ENCODE results near the gene SP140L.

Gene SP140L

GRCh38 chr2:230324503-230324902, 2.5 kb upstream of the SP140L start:
- no peak overlapping the region for H3K23ac ChIP-seq (ENCODE audit: low read length in 2 of 2)
- H2BK12ac ChIP-seq (ENCODE audit: low read length in 2 of 2) = no peak overlapping the region

GRCh38 chr2:230325316-230326243, 1.4 kb upstream of the SP140L start:
- Histone ChIP-seq H3K4me1 (ENCODE audit: control insufficient read depth, insufficient read depth, low read depth, low read length) (peaks cover 7% of the 10 kb centered on the region), H3K23ac (ENCODE audit: low read length in 2 of 2) (no peak overlapping the region), H3K9ac (ENCODE audit: low read length) (no peak overlapping the region), H2BK5ac (ENCODE audit: low read depth, low read length, poor library complexity, severe bottlenecking) (no peak overlapping the region), H2BK15ac (ENCODE audit: low read depth, poor library complexity, severe bottlenecking) (no peak overlapping the region), H3K18ac (ENCODE audit: low read depth in 1 of 2, low read length in 2 of 2) (no peak overlapping the region), H4K8ac (ENCODE audit: low read length) (no peak overlapping the region), H3K79me1 (replicated peaks; ENCODE audit: low read length, poor library complexity, severe bottlenecking) (peaks cover 5% of the 10 kb centered on the region), H3K4me2 (ENCODE audit: low read length, poor library complexity, severe bottlenecking) (no peak overlapping the region), H3K4ac (ENCODE audit: low read depth in 1 of 2, low read length in 2 of 2) (no peak overlapping the region), H4K91ac (ENCODE audit: low read length) (no peak overlapping the region), H3K9me3 (ENCODE audit: control insufficient read depth, low read length) (peaks cover 14% of the 10 kb centered on the region), H3K27ac (ENCODE audit: low read length, poor library complexity, severe bottlenecking) (no peak overlapping the region), H3K36me3 (ENCODE audit: control insufficient read depth in 1 of 2, insufficient read depth in 2 of 2, low read depth in 1 of 2, low read length in 2 of 2) (peaks cover 0 to 15% of the 10 kb centered on the region in 2 experiments), H3K4me3 (ENCODE audit: insufficient read depth in 1 of 2, low read depth in 1 of 2, low read length in 2 of 2) (no peak overlapping the region), H3K14ac (ENCODE audit: low read length in 2 of 2) (no peak overlapping the region), H3K27me3 (ENCODE audit: control insufficient read depth in 1 of 2, insufficient read depth in 1 of 2, low read length in 2 of 2) (no peaks in the 10 kb centered on the region), H2AFZ (ENCODE audit: low read depth, low read length) (no peak overlapping the region), H2AK5ac (ENCODE audit: low read length, severe bottlenecking) (no peak overlapping the region), H2BK120ac (ENCODE audit: low read depth, low read length) (no peak overlapping the region), H2BK12ac (ENCODE audit: low read length in 2 of 2) (no peak overlapping the region)
- 96% methylated on average over 7 of the region's 9 CpGs for WGBS
- no peak for DNase-seq

More at GRCh38 chr2:230324503-230324902, 2.5 kb upstream of the SP140L start:
- Histone ChIP-seq H2AK5ac (ENCODE audit: low read length, severe bottlenecking) (no peak overlapping the region), H2BK120ac (ENCODE audit: low read depth, low read length) (no peak overlapping the region), H3K14ac (ENCODE audit: low read length in 2 of 2) (no peak overlapping the region), H4K91ac (ENCODE audit: low read length) (no peak overlapping the region), H3K4me2 (ENCODE audit: low read length, poor library complexity, severe bottlenecking) (no peak overlapping the region), H4K8ac (ENCODE audit: low read length) (no peak overlapping the region), H3K27me3 (ENCODE audit: control insufficient read depth in 1 of 2, insufficient read depth in 1 of 2, low read length in 2 of 2) (no peaks in the 10 kb centered on the region), H3K4me1 (ENCODE audit: control insufficient read depth, insufficient read depth, low read depth, low read length) (peaks cover 6% of the 10 kb centered on the region), H3K4ac (ENCODE audit: low read depth in 1 of 2, low read length in 2 of 2) (no peak overlapping the region), H3K79me1 (replicated peaks; ENCODE audit: low read length, poor library complexity, severe bottlenecking) (peaks cover 1% of the 10 kb centered on the region), H2BK5ac (ENCODE audit: low read depth, low read length, poor library complexity, severe bottlenecking) (no peak overlapping the region), H3K9ac (ENCODE audit: low read length) (no peak overlapping the region), H3K9me3 (ENCODE audit: control insufficient read depth, low read length) (peaks cover 14% of the 10 kb centered on the region), H3K36me3 (ENCODE audit: control insufficient read depth in 1 of 2, insufficient read depth in 2 of 2, low read depth in 1 of 2, low read length in 2 of 2) (peaks cover 0 to 6% of the 10 kb centered on the region in 2 experiments), H3K4me3 (ENCODE audit: insufficient read depth in 1 of 2, low read depth in 1 of 2, low read length in 2 of 2) (no peak overlapping the region), H3K18ac (ENCODE audit: low read depth in 1 of 2, low read length in 2 of 2) (no peak overlapping the region), H2BK15ac (ENCODE audit: low read depth, poor library complexity, severe bottlenecking) (no peak overlapping the region), H3K27ac (ENCODE audit: low read length, poor library complexity, severe bottlenecking) (no peak overlapping the region), H2AFZ (ENCODE audit: low read depth, low read length) (no peak overlapping the region)
- 90% methylated on average over 5 of the region's 5 CpGs for WGBS
- DNase-seq = no peak

- no peaks in the 10 kb centered on the region for H3K27me3 ChIP-seq (ENCODE audit: control insufficient read depth in 1 of 2, insufficient read depth in 1 of 2, low read length in 2 of 2)
- no peak overlapping the region for H3K14ac ChIP-seq (ENCODE audit: low read length in 2 of 2)
- peaks cover 10% of the 10 kb centered on the region for H3K4me1 ChIP-seq (ENCODE audit: control insufficient read depth, insufficient read depth, low read depth, low read length)
- peak overlapping the region; percentile 6 for H2AK5ac ChIP-seq (ENCODE audit: low read length, severe bottlenecking)
- H3K79me1 ChIP-seq (replicated peaks; ENCODE audit: low read length, poor library complexity, severe bottlenecking) = peaks cover 7% of the 10 kb centered on the region
- no peak overlapping the region for H2BK15ac ChIP-seq (ENCODE audit: low read depth, poor library complexity, severe bottlenecking)
- no peak overlapping the region for H4K91ac ChIP-seq (ENCODE audit: low read length)
- DNase-seq = no peak
- peak overlapping the region; percentile 88 for H3K4me2 ChIP-seq (ENCODE audit: low read length, poor library complexity, severe bottlenecking)
- H3K27ac ChIP-seq (ENCODE audit: low read length, poor library complexity, severe bottlenecking) = peak overlapping the region; percentile 86
- no peak overlapping the region for H2AFZ ChIP-seq (ENCODE audit: low read depth, low read length)
- no peak overlapping the region for H2BK12ac ChIP-seq (ENCODE audit: low read length in 2 of 2)
- H3K9ac ChIP-seq (ENCODE audit: low read length) = peak overlapping the region; percentile 89
- peaks cover 8% of the 10 kb centered on the region for H3K9me3 ChIP-seq (ENCODE audit: control insufficient read depth, low read length)
- H4K8ac ChIP-seq (ENCODE audit: low read length) = no peak overlapping the region
- no peak overlapping the region for H2BK5ac ChIP-seq (ENCODE audit: low read depth, low read length, poor library complexity, severe bottlenecking)
- H3K4ac ChIP-seq (ENCODE audit: low read depth in 1 of 2, low read length in 2 of 2) = peak overlapping the region in 1 of 2 experiments; percentile 89
- no peak overlapping the region for H3K18ac ChIP-seq (ENCODE audit: low read depth in 1 of 2, low read length in 2 of 2)
- peak overlapping the region in 1 of 2 experiments; percentile 87 for H3K4me3 ChIP-seq (ENCODE audit: insufficient read depth in 1 of 2, low read depth in 1 of 2, low read length in 2 of 2)
- H3K23ac ChIP-seq (ENCODE audit: low read length in 2 of 2) = no peak overlapping the region
- no peak overlapping the region for H2BK120ac ChIP-seq (ENCODE audit: low read depth, low read length)
- peaks cover 0 to 24% of the 10 kb centered on the region in 2 experiments for H3K36me3 ChIP-seq (ENCODE audit: control insufficient read depth in 1 of 2, insufficient read depth in 2 of 2, low read depth in 1 of 2, low read length in 2 of 2)
- 71% methylated on average over 4 of the region's 5 CpGs for WGBS
Measured at GRCh38 chr2:230327418-230328154, 593 bp downstream of the SP140L start.

DNA sequence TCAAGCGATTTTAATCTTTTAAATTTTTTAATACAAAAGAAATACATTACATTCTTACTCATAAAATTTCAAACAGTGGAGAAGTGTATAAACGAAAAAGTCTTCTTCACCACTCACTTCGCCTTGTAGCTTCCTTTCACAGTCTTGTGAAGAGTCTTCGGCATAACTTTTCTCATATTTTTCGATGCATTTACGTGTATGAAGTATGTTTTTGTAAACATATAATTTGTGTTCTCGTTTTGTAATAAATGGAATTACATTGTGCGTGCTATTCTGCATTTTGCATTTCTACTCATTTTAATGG, 1.1 kb downstream of the SP140L start:
- Histone ChIP-seq H2BK12ac (ENCODE audit: low read length in 2 of 2) (no peak overlapping the region), H3K23ac (ENCODE audit: low read length in 2 of 2) (no peak overlapping the region), H2AK5ac (ENCODE audit: low read length, severe bottlenecking) (no peak overlapping the region), H3K4me1 (ENCODE audit: control insufficient read depth, insufficient read depth, low read depth, low read length) (peaks cover 10% of the 10 kb centered on the region), H3K4me2 (ENCODE audit: low read length, poor library complexity, severe bottlenecking) (peak overlapping the region; percentile 25), H3K14ac (ENCODE audit: low read length in 2 of 2) (no peak overlapping the region), H2AFZ (ENCODE audit: low read depth, low read length) (no peak overlapping the region), H3K9me3 (ENCODE audit: control insufficient read depth, low read length) (peaks cover 6% of the 10 kb centered on the region), H3K4me3 (ENCODE audit: insufficient read depth in 1 of 2, low read depth in 1 of 2, low read length in 2 of 2) (peak overlapping the region in 1 of 2 experiments; percentile 87), H3K27me3 (ENCODE audit: control insufficient read depth in 1 of 2, insufficient read depth in 1 of 2, low read length in 2 of 2) (no peaks in the 10 kb centered on the region), H3K9ac (ENCODE audit: low read length) (no peak overlapping the region), H2BK5ac (ENCODE audit: low read depth, low read length, poor library complexity, severe bottlenecking) (no peak overlapping the region), H4K8ac (ENCODE audit: low read length) (no peak overlapping the region), H3K36me3 (ENCODE audit: control insufficient read depth in 1 of 2, insufficient read depth in 2 of 2, low read depth in 1 of 2, low read length in 2 of 2) (peaks cover 0 to 28% of the 10 kb centered on the region in 2 experiments), H2BK15ac (ENCODE audit: low read depth, poor library complexity, severe bottlenecking) (no peak overlapping the region), H4K91ac (ENCODE audit: low read length) (no peak overlapping the region), H2BK120ac (ENCODE audit: low read depth, low read length) (no peak overlapping the region), H3K4ac (ENCODE audit: low read depth in 1 of 2, low read length in 2 of 2) (no peak overlapping the region), H3K79me1 (replicated peaks; ENCODE audit: low read length, poor library complexity, severe bottlenecking) (peaks cover 7% of the 10 kb centered on the region), H3K27ac (ENCODE audit: low read length, poor library complexity, severe bottlenecking) (no peak overlapping the region), H3K18ac (ENCODE audit: low read depth in 1 of 2, low read length in 2 of 2) (no peak overlapping the region)
- 97% methylated on average over 6 of the region's 8 CpGs for WGBS
- DNase-seq = no peak
